HG02840 (cell line): ENCODE data around the gene SWT1.
"Not testable (repeated sequence)": the region's sequence is repeated elsewhere in the genome, so short reads cannot be mapped to it uniquely, and the experiment has no call there.

Source experiments
- ATAC-seq: cut with Tn5 transposase; IDR thresholded peaks from one replicate; pipeline ENCODE4 v1.9.1; 2021; ENCODE audit warnings: mild to moderate bottlenecking, moderate library complexity, moderate number of reproducible peaks; ENCODE audit not compliant: unreplicated experiment, low FRiP score

Gene SWT1

DNA sequence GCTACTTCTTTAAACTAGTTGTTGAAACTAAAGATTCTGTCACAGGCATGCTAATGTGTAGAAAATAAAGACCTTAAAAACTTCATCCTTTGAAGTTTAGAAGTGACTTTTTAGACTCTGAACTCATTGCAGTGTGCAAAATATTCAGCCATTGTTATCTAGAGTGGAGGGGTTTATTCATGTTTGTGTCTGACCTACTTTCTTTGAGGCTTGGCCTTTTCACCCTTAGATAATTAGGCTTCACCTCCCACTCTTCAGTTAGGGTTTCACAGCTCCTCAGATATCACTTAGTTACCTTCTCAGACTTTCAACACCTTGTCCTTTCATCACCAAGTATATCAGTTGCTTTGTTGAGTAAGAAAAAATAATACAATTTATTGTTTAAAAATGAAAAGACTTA lies 84.2 kb downstream of the SWT1 start:
- no peak for ATAC-seq

DNA sequence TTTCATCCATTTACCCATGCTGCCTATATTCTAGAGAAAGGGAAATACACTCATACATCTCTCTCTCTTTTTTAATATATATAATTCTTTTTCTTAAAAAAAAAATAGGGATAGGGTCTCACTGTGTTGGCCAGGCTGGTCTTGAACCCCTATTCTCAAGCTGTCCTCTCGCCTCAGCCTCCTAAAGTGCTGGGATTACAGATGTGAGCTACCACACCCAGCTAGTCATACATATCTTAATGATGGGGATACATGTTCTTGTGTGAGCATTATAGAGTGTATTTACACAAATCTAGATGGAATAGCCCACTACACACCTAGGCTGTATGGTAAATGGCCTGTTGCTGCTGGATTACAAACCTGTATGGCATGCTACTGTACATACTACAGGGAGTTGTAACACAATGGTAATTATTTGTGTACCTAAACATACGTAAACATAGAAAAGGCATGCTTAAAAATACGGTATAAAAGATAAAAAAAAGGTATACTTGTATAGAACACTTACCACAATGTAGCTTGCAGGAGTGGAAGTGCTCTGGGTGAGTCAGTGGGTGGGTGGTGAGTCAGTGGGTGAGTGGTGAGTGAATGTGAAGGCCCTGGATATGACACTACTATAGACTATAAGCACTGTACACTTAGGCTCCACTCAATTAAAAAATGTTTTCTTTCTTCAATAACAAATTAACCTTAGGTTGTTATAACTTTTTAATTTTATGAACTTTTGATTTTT lies 87.2 kb downstream of the SWT1 start:
- no peak for ATAC-seq

DNA sequence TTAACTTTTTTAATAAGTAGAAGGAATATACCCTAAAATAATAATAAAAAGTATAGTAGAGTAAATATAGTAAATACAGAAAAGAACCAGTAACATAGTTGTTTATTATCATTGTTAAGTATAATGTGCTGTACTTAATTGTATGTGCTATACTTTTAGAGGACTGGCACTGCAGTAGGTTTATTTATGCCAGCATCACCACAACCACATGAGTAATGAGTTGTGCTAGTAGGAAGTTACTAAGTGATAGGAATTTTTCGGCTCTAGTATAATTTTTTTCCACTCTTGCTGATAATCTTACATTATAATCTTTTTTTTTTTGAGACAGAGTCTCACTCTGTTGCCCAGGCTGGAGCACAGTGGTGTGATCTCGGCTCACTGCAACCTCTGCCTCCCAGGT lies 88.5 kb downstream of the SWT1 start:
- no peak for ATAC-seq

DNA sequence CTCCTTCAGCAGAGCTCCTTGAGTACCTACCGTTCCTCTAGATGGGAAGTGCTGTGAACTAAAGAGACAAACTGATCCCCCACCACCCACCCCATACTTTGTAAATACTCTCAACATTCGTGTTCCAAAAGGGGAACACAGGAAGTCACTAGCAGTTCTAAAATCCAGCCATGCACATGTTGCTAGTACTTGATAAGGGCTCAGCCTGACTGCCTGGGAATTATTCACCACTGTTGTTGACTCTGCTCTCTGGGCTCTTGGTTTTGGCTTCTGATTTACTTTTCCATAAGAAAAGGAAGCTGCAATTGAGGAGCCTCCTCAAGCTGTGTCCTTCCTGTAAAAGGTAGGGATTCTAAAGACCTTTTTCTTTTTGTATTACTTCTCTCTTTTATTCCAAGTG lies 92.6 kb downstream of the SWT1 start:
- ATAC-seq: no peak

DNA sequence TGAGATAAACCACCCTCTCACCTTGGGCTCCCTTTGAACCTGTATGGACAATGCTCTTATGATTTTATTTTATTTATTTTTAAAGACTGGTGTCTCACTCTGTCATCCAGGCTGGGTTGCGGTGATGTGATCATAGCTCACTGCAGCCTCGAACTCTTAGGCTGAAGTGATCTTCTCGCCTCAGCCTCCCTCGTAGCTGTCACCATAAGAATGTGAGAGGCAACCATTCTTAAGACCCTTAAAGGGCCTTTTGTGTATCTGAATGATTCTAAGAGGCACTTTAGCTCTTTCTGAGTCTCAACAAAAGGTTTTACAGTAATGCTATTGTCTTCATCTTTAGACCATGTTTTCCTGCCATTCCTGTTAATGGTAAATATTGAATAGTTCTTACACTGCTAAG lies 93.1 kb downstream of the SWT1 start:
- ATAC-seq: no peak

DNA sequence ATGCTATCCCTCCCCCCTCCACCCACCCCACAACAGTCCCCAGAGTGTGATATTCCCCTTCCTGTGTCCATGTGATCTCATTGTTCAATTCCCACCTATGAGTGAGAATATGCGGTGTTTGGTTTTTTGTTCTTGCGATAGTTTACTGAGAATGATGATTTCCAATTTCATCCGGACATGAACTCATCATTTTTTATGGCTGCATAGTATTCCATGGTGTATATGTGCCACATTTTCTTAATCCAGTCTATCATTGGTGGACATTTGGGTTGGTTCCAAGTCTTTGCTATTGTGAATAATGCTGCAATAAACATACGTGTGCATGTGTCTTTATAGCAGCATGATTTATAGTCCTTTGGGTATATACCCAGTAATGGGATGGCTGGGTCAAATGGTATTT lies 95.0 kb downstream of the SWT1 start:
- not testable (repeated sequence) for ATAC-seq

DNA sequence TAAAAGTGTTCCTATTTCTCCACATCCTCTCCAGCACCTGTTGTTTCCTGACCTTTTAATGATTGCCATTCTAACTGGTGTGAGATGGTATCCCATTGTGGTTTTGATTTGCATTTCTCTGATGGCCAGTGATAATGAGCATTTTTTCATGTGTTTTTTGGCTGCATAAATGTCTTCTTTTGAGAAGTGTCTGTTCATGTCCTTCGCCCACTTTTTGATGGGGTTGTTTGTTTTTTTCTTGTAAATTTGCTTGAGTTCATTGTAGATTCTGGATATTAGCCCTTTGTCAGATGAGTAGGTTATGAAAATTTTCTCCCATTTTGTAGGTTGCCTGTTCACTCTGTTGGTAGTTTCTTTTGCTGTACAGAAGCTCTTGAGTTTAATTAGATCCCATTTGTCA lies 95.4 kb downstream of the SWT1 start:
- not testable (repeated sequence) for ATAC-seq

DNA sequence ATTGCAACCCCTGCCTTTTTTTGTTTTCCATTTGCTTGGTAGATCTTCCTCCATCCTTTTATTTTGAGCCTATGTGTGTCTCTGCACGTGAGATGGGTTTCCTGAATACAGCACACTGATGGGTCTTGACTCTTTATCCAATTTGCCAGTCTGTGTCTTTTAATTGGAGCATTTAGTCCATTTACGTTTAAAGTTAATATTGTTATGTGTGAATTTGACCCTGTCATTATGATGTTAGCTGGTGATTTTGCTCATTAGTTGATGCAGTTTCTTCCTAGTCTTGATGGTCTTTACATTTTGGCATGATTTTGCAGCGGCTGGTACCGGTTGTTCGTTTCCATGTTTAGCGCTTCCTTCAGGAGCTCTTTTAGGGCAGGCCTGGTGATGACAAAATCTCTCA lies 98.6 kb downstream of the SWT1 start:
- not testable (repeated sequence) for ATAC-seq

DNA sequence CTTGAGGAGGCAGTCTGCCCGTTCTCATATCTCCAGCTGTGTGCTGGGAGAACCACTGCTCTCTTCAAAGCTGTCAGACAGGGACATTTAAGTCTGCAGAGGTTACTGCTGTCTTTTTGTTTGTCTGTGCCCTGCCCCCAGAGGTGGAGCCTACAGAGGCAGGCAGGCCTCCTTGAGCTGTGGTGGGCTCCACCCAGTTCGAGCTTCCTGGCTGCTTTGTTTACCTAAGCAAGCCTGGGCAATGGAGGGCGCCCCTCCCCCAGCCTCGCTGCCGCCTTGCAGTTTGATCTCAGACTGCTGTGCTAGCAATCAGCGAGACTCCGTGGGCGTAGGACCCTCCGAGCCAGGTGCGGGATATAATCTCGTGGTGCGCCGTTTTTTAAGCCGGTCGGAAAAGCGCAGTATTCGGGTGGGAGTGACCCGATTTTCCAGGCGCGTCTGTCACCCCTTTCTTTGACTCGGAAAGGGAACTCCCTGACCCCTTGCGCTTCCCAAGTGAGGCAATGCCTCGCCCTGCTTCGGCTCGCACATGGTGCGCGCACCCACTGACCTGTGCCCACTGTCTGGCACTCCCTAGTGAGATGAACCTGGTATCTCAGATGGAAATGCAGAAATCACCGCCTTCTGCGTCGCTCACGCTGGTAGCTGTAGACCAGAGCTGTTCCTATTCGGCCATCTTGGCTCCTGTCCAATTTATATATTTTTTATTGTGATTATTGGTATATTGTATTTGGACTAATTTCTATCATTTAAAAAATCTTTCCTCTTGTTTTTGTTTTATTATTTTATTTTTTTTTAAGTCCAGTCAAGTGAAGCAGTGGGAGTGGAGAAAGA lies 100.4 kb downstream of the SWT1 start:
- not testable (repeated sequence) for ATAC-seq

DNA sequence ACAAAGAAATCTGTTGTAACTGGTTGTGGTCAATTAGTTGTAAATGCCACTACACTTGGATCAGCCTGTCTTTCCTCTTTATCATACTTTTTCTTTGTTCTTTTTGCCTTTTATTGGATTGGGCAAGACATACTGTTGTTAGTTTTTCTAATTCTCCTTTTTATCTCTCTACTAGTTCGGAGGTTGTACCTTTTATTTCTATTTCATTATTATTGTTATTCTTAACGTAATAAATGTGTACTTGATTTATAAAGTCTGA lies 100.9 kb downstream of the SWT1 start:
- ATAC-seq: no peak

DNA sequence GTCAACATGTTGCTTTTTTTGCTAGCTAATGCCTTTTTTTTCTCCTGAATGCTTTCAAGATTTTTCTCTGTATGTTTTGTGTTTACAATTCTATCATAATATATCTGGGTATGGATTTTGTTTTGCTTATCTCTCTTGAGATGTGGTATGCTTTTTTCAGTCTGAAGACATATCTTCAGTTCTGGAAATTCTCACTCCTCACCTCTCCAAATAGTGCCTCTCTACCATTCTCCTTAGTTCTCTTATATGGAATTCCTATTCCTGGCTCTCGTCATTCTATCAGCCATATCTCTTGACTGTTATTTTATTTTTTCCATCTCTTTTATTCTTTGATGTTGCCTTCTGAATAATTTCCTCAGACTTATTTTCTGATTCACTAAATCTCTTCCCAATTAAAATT lies 101.7 kb downstream of the SWT1 start:
- no peak for ATAC-seq

DNA sequence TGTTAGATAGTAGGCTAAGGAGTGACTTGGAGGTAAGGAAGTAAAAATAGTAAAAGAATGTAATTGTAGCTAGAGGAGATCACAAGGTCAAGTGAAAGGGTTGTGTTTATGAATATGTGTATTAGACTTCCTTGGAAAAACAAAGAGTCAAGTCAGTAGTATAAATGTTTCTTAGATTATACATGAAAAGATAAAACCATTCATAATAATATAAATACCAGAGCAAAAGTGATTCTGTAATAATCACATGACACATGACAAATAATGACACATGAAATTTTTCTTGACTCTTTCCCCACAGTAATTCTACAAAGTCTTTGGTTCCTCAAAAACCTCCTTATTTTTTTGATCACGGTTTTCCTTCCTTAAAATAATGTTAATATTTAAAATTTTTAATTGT lies 103.6 kb downstream of the SWT1 start:
- no peak for ATAC-seq

DNA sequence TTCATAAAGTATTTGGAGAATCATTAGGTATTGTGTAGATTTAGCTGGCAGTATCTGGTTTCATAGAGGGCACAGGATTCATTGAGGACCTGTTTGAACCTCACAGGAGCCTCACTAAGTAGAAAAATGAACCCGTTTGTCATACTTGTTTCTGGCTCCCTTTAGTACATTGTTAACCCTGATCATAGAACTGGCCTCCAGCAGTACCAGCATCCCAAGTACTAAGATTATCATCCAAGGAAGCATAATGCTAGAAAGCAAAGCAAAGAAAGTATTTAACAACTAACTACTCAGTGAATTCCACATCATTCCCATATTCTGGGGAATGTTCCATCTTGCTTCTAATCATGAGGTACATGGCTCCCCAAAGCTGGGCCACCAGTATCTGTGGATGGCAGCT lies 105.2 kb downstream of the SWT1 start:
- no peak for ATAC-seq

DNA sequence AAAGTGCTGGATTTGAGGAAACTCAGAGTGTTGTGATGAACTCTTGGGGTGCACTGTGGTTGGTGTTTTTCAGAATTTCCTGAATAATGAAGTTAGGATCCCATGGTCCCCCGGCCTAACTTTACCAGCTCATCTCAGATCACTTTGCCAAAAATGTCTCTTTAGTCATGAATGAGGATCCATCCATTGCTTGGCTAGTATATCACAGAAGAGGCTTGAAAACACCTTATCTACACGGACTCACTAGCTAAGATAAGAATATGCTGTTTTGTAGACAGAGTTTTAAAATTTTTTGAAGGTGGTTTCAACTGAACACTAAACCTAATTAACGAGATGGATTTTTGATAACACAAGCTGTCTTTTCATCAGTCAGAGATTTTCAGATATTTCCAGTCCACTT lies 106.3 kb downstream of the SWT1 start:
- ATAC-seq: no peak

DNA sequence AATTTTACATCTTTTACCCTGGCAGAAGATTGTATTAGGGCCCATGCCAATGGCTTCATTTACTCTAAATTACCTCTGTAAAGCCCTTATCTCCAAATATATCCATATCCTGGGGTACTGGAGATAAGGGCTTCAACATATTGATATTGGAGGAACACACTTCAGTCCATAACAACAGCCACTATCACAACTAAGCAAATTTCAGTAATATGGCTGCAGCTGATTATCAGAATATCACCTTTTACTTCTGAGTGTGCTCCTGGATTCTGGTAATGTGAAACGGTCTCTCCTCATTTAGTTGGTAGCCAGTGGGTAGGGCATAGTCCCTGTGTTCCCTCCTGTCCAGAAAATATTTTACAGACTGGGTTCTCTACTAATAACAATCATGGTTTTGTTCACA lies 106.8 kb downstream of the SWT1 start:
- ATAC-seq: no peak

DNA sequence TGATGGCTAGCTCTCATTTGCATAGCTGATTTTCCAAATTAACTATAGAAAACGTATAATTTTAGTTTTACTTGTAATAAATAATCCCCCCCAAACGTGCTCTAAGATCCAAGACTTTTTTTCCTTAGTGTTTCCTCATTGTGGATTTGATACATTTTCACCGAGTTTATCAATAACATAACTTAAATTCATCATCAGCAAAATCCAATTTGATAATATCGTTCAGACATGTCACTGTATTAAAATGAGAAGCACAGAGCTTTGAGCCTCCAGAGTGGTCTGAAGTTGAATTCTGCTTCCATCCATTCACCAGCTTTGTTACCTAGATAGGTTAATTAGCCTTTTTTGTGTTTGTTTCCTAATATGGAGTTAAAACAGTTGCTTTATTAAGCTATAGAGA lies 108.3 kb downstream of the SWT1 start:
- no peak for ATAC-seq

DNA sequence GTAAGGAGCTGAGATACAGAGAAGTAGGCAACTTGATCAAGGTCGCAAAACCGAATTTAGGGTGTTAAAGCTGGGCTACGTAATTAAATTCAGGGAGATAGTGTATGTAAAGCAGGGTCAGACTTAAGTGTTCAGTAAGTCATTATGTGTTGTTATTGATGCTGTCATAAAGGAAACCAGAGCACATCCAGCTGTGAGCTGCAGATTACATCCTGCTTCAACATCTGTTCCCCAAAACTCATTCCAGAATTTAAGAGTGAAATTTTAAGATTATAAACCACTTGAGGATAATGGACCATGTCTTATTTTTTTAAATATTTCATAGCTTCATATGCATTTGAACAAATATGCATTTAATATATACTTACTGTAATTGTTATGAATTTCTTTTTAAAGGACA lies 110.3 kb downstream of the SWT1 start:
- ATAC-seq: no peak

DNA sequence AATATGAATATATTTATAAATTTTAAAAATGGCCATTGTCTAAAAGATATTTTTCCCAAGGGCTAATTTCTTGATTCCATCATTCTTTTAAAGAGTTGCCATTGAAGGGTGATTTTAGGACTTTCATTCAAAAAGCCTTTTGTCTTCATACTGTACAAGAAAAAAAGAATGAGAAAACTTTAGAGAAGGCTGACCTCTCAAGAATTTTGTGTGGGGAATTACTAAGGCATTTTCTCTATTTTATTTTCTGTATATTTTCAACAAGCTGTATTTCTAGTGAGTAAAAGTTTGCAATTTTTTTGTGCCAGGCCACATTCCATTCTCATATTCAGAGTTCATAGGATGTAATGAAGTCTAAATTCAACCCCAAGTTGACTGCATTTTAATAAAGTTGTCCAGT lies 110.7 kb downstream of the SWT1 start:
- ATAC-seq: no peak

DNA sequence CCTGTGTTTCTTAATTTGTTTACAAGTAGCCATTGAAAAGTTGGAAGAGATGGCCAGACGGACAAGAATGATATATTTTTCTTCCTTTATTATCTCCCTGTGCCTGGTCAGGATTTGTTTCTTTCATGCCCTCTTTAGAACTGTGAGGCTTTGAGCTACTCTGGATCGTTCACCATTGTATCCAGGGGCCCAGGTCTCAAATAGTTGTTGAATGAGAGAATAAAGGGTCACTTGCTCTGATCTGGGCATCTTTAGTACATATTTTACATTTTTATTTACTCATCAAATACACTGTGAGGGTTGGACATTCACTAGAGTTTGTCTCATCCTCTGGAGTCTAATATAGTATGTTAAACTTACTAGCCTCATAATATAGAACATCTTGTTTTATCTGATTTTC lies 111.4 kb downstream of the SWT1 start:
- ATAC-seq: no peak

DNA sequence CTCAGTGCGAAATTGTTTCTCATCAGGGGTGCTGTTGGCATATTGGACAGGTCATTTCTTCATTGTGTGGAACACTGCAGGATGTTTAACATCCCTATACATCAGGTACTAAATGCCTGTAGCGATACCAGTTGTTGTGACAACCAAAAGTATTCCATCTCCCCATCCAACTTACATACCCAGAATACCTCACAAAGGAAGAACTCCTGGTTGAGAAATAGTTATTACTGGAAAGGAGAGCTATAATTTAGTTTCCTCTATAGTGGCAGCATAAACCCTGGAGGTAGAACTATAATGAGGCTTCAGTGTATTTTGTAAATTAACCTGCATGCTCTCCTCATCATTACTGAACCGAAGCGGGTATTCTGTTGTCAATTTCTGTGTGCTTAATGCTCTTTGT lies 115.0 kb downstream of the SWT1 start:
- ATAC-seq: no peak

DNA sequence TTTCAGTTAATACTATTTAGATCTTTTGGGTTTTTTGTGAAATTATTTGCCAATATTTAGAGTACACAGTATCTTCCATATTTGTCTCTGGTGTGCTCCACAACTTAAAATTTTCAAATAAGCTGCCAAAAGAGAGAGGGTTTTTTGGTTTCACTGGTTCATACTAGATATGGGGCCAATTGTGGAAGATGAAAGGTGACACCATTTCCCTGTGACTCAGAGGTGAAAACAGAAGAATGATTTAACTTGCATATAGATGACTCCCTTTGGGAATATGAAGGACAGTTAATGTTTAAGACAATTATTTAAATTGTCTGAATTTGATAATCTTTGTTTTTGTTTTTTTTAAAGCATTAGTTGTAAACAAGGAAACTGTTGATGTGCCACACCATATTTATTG lies 122.6 kb downstream of the SWT1 start:
- no peak for ATAC-seq

DNA sequence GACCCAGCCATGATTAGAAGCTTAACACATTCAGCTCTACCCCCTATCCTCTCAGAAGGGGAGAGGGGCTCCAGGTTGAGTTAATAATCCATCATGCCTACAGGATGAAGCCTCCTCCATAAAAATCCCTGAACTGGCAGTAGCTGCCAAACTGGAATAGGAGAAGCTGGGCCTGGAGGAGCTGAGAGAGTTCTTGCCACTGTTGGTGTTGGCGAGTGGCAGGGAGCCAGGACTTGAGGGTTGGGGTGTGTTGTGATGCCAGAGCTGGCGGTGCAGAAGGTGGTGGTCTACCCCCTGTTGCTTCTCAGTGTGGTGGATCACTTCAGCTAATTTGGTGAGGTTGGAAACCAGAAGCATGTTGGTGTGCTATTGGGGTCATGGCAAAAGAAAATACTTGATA lies 123.6 kb downstream of the SWT1 start:
- no peak for ATAC-seq
